ENCODE data around the gene ACBD7.

ACBD7 gene

GRCh38 chr10:15035385-15036301 is 52.9 kb downstream of the ACBD7 start:
- H3K9ac ChIP-seq (ENCODE audit: low read length in 5 of 5): no peak overlapping the region
- H3K9me3 ChIP-seq (ENCODE audit: control insufficient read depth in 5 of 5, low read length in 5 of 5): no peaks in the 10 kb centered on the region
- H3K4me3 ChIP-seq (ENCODE audit: low read depth in 1 of 5, low read length in 5 of 5): peak overlapping the region in 1 of 5 donors; percentile 11
- no peaks in the 10 kb centered on the region for H3K27me3 ChIP-seq (ENCODE audit: control insufficient read depth in 5 of 5, insufficient read depth in 4 of 5, low read length in 5 of 5)
- peaks cover 0 to 3% (median 0%) of the 10 kb centered on the region in 5 donors for H3K4me1 ChIP-seq (ENCODE audit: control insufficient read depth in 5 of 5, insufficient read depth in 5 of 5, low read length in 5 of 5)
- no peaks in the 10 kb centered on the region for H3K36me3 ChIP-seq (ENCODE audit: control insufficient read depth in 5 of 5, insufficient read depth in 5 of 5, low read length in 5 of 5)
- no peak overlapping the region for H3K27ac ChIP-seq (ENCODE audit: low read depth, low read length)

- Histone ChIP-seq H3K27me3 (ENCODE audit: control insufficient read depth in 5 of 5, insufficient read depth in 4 of 5, low read length in 5 of 5) (no peaks in the 10 kb centered on the region), H3K36me3 (ENCODE audit: control insufficient read depth in 5 of 5, insufficient read depth in 5 of 5, low read length in 5 of 5) (no peaks in the 10 kb centered on the region), H3K27ac (ENCODE audit: low read depth, low read length) (no peak overlapping the region), H3K4me1 (ENCODE audit: control insufficient read depth in 5 of 5, insufficient read depth in 5 of 5, low read length in 5 of 5) (no peaks in the 10 kb centered on the region), H3K9ac (ENCODE audit: low read length in 5 of 5) (no peak overlapping the region), H3K4me3 (ENCODE audit: low read depth in 1 of 5, low read length in 5 of 5) (no peak overlapping the region), H3K9me3 (ENCODE audit: control insufficient read depth in 5 of 5, low read length in 5 of 5) (no peaks in the 10 kb centered on the region)
Observed at GRCh38 chr10:15027741-15028140, 60.8 kb downstream of the ACBD7 start.

All from subcutaneous abdominal adipose tissue (tissue), 5 donors.